SK-N-SH (cell line): ENCODE measurements around the gene TCF7L2. TPM values are rescaled to one million over a fixed set of nuclear protein-coding genes. Genes with fewer than 3 reads are reported as not detected.

Source experiments
- CTCF ChIA-PET: fragments of 300-600, 350-600 bp; formaldehyde crosslinking; extraction: SDS; loops from one replicate; lab custom pipeline; 2021; lab: Yijun Ruan, JAX
- POLR2A ChIA-PET: fragments of 350-600 bp; sonication (Branson Sonifier 250); formaldehyde crosslinking; extraction: SDS; loops from one replicate; lab custom pipeline; 2020; ENCODE audit warnings: antibody characterized with exemption, inconsistent platforms; lab: Yijun Ruan, JAX
- DNase-seq: peaks from one replicate; pipeline ENCODE4 v3.0.0; 2012
- H2AFZ ChIP-seq: fragments of 200-600 bp; sonication (generic); 2 replicates; pipeline ENCODE4 v1.8.1; 2016; ENCODE audit warnings: antibody characterized with exemption, mild to moderate bottlenecking, low read depth
- H3F3A ChIP-seq: fragments of 200-600 bp; sonication (generic); replicated peaks from 2 replicates; pipeline ENCODE3; 2016; ENCODE audit warnings: antibody characterized with exemption, mild to moderate bottlenecking; ENCODE audit not compliant: insufficient read depth
- H3K27ac ChIP-seq, 2 experiments: fragments of 200-500 bp in 1 of 2; fragments of 200-600 bp in 1 of 2; sonication (Bioruptor generic) in 1 of 2; sonication (generic), shearing (Covaris generic) in 1 of 2; 2 replicates each; pipeline versions ENCODE4 v1.5.1 to v1.6.1; 2014 to 2016; ENCODE audit warnings: low read depth in 2 of 2, inconsistent platforms in 1 of 2, low read length in 1 of 2, mild to moderate bottlenecking in 1 of 2, mixed read lengths in 1 of 2
- H3K27me3 ChIP-seq: fragments of 200-600 bp; sonication (generic), shearing (Covaris generic); 2 replicates; pipeline ENCODE4 v1.6.1; 2016; ENCODE audit warnings: mixed run types; ENCODE audit not compliant: insufficient read depth
- H3K36me3 ChIP-seq, 2 experiments: fragments of 200-500 bp in 1 of 2; fragments of 200-600 bp in 1 of 2; sonication (Bioruptor generic) in 1 of 2; sonication (generic) in 1 of 2; replicated peaks in 1 of 2; 2 replicates each; pipeline versions ENCODE3 to v1.5.1; 2014 to 2016; ENCODE audit warnings: low read length in 1 of 2, mild to moderate bottlenecking in 1 of 2; ENCODE audit not compliant: insufficient read depth in 2 of 2, control insufficient read depth in 1 of 2
- H3K4me1 ChIP-seq, 2 experiments: fragments of 200-500 bp in 1 of 2; fragments of 200-600 bp in 1 of 2; sonication (Bioruptor generic) in 1 of 2; sonication (generic), shearing (Covaris generic) in 1 of 2; 2 replicates each; pipeline versions ENCODE4 v1.5.1 to v1.6.1; 2014 to 2016; ENCODE audit warnings: low read depth in 1 of 2, low read length in 1 of 2, mixed run types in 1 of 2; ENCODE audit not compliant: insufficient read depth in 2 of 2, control insufficient read depth in 1 of 2
- H3K4me2 ChIP-seq: fragments of 200-600 bp; sonication (generic), shearing (Covaris generic); 2 replicates; pipeline ENCODE4 v1.6.1; 2017; ENCODE audit warnings: mixed run types
- H3K4me3 ChIP-seq, 2 experiments: fragments of 200-500 bp in 1 of 2; fragments of 200-600 bp in 1 of 2; sonication (Bioruptor generic) in 1 of 2; sonication (generic), shearing (Covaris generic) in 1 of 2; 2 replicates each; pipeline versions ENCODE4 v1.5.1 to v1.8.1; 2014 to 2016; ENCODE audit warnings: low read depth in 2 of 2, inconsistent platforms in 1 of 2, low read length in 1 of 2, mild to moderate bottlenecking in 1 of 2, mixed read lengths in 1 of 2, moderate library complexity in 1 of 2
- H3K79me2 ChIP-seq: fragments of 200-600 bp; sonication (generic); 2 replicates; pipeline ENCODE4 v1.8.1; 2017; ENCODE audit warnings: mild to moderate bottlenecking; ENCODE audit not compliant: insufficient read depth
- H3K9ac ChIP-seq: fragments of 200-600 bp; sonication (generic); 2 replicates; pipeline ENCODE4 v1.6.1; 2017; ENCODE audit warnings: mixed run types
- H3K9me2 ChIP-seq: fragments of 200-600 bp; sonication (generic); 2 replicates; pipeline ENCODE4 v1.6.1; 2017; ENCODE audit warnings: mixed run types
- H3K9me3 ChIP-seq: fragments of 200-600 bp; sonication (generic); 2 replicates; pipeline ENCODE4 v1.6.1; 2017; ENCODE audit warnings: mixed run types, mild to moderate bottlenecking, moderate library complexity
- H4K20me1 ChIP-seq: fragments of 200-600 bp; sonication (generic); 2 replicates; pipeline ENCODE4 v1.6.1; 2017; ENCODE audit warnings: mild to moderate bottlenecking, mixed run types; ENCODE audit not compliant: insufficient read depth
- ELF1 ChIP-seq: IDR thresholded peaks from 2 replicates; pipeline ENCODE4 v1.4.0; 2012
- EP300 ChIP-seq, 2 experiments: IDR thresholded peaks; 2 replicates each; pipeline versions ENCODE4 v1.4.0 to v1.6.1; 2012; ENCODE audit warnings: borderline replicate concordance in 1 of 2, low read depth in 1 of 2, low read length in 1 of 2
- EZH2phosphoT487 ChIP-seq: fragments of 200-600 bp; sonication (generic); IDR thresholded peaks from 2 replicates; pipeline ENCODE4 v1.6.1; 2017; ENCODE audit warnings: low read depth, mixed run types, mild to moderate bottlenecking, antibody characterized with exemption, moderate library complexity, borderline replicate concordance
- FOXM1 ChIP-seq: IDR thresholded peaks from 2 replicates; pipeline ENCODE4 v1.4.0; 2012; ENCODE audit warnings: low read depth, mild to moderate bottlenecking
- GABPA ChIP-seq: IDR thresholded peaks from 2 replicates; pipeline ENCODE4 v1.4.0; 2012; ENCODE audit warnings: low read depth, mild to moderate bottlenecking
- MXI1 ChIP-seq: IDR thresholded peaks from 2 replicates; pipeline ENCODE4 v1.6.1; 2012; ENCODE audit warnings: mild to moderate bottlenecking, low read depth, low read length, improper control_type of control experiment
- NRF1 ChIP-seq: IDR thresholded peaks from 2 replicates; pipeline ENCODE4 v1.6.1; 2012; ENCODE audit warnings: low read depth, mild to moderate bottlenecking, low read length
- POLR2AphosphoS5 ChIP-seq: IDR thresholded peaks from 2 replicates; pipeline ENCODE4 v1.6.1; 2012; ENCODE audit warnings: low read depth, low read length
- RCOR1 ChIP-seq: fragments of 150-350 bp; IDR thresholded peaks from 2 replicates; pipeline ENCODE4 v1.6.1; 2017; ENCODE audit warnings: antibody characterized with exemption, low read length
- RFX5 ChIP-seq: IDR thresholded peaks from 2 replicates; pipeline ENCODE4 v1.6.1; 2012; ENCODE audit warnings: mild to moderate bottlenecking, improper control_type of control experiment, low read length
- SIN3A ChIP-seq: IDR thresholded peaks from 2 replicates; pipeline ENCODE4 v1.6.1; 2012; ENCODE audit warnings: low read depth, mild to moderate bottlenecking, low read length, moderate library complexity, borderline replicate concordance
- TAF1 ChIP-seq: IDR thresholded peaks from 2 replicates; pipeline ENCODE4 v1.6.1; 2012; ENCODE audit warnings: low read depth, mild to moderate bottlenecking, low read length, moderate library complexity, borderline replicate concordance
- YY1 ChIP-seq: IDR thresholded peaks from 2 replicates; pipeline ENCODE4 v1.4.0; 2012; ENCODE audit warnings: low read depth, mild to moderate bottlenecking
- WGBS: methylation state at CpG from one replicate; pipeline ENCODE4 v1.1.6; 2017; ENCODE audit warnings: low lambda C conversion rate; 5-methylcytosine and 5-hydroxymethylcytosine counted together
- polyA plus RNA-seq, 3 experiments: library from polyadenylated mRNA; depleted of rRNA; stranded (reverse); fragments of >200 nt; gene quantifications; 2 replicates each; pipeline ENCODE4 v1.2.3, GENCODE V29; 2012
- TF ChIP-seq, protein P1 (sequence below): fragments of 150-350 bp; IDR thresholded peaks from 2 replicates; pipeline ENCODE4 v1.6.1; 2017; ENCODE audit warnings: antibody characterized with exemption, low read length, low read depth, borderline replicate concordance
- TF ChIP-seq, protein P2 (sequence below): IDR thresholded peaks from 2 replicates; pipeline ENCODE4; 2012
- TF ChIP-seq, protein P3 (sequence below): IDR thresholded peaks from 2 replicates; pipeline ENCODE4 v1.6.1; 2012; ENCODE audit warnings: mild to moderate bottlenecking, low read depth, low read length, moderate library complexity
- TF ChIP-seq, protein P4 (sequence below): fragments of 200-600 bp; sonication (generic); IDR thresholded peaks from 2 replicates; pipeline ENCODE4 v1.6.1; 2017; ENCODE audit warnings: antibody characterized with exemption, mild to moderate bottlenecking, moderate library complexity
- TF ChIP-seq, protein P5 (sequence below): IDR thresholded peaks from 2 replicates; pipeline ENCODE4 v1.4.0; 2012; ENCODE audit warnings: low read depth, borderline replicate concordance
- TF ChIP-seq, protein P6 (sequence below): IDR thresholded peaks from 2 replicates; pipeline ENCODE4 v1.4.0; 2012; ENCODE audit warnings: low read depth, borderline replicate concordance

The TCF7L2 gene
- polyA plus RNA-seq, 1 of the 3 experiments (the other 2 are of a cell fraction) = 10.2 TPM

DNA sequence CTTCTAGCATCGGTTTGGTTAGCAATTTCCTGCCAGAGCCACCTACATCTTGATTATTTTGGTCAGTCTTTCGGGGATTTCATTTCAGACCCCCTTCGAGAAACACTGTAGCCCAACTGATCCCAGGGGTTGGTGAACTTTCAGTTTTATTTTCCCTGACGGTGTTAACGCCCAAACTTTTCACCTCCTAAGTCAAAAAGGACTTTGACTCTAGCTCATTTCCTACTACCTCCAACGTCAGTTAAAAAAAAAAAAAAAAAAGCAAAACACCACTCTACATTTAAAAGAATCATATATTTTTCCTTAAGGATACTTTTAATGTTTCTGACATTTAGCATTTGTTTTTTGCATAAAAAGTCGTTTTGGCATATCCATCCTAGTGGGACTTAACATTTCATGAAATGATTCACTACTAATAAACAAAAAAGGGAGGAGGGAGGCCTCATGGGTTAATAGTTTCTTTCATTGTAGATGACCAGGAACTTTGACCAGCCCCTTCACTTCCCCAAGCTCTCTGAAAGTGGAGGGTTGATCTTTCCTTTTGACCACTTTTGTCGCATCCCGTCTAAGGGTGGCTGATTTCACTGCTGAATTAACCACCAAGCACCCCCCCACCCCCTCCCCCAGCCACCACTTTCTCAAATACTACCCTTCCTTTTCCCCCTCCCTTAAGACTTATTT is 764 bp upstream of the TCF7L2 start:
- no peaks in the 10 kb centered on the region for H4K20me1 ChIP-seq
- peak overlapping the region; percentile 95; the same call in 1 of the 2 replicates for H3K4me2 ChIP-seq
- H3K36me3 ChIP-seq = peaks cover 0 to 4% of the 10 kb centered on the region in 2 experiments
- 62% methylated on average over 9 of the region's 9 CpGs for WGBS
- no peak for TF ChIP-seq TAF1
- TF ChIP-seq GABPA = no peak
- TF ChIP-seq, protein P1, sequence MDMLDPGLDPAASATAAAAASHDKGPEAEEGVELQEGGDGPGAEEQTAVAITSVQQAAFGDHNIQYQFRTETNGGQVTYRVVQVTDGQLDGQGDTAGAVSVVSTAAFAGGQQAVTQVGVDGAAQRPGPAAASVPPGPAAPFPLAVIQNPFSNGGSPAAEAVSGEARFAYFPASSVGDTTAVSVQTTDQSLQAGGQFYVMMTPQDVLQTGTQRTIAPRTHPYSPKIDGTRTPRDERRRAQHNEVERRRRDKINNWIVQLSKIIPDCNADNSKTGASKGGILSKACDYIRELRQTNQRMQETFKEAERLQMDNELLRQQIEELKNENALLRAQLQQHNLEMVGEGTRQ = no peak
- no peak for TF ChIP-seq MXI1
- no peak for TF ChIP-seq RFX5
- TF ChIP-seq, protein P2, sequence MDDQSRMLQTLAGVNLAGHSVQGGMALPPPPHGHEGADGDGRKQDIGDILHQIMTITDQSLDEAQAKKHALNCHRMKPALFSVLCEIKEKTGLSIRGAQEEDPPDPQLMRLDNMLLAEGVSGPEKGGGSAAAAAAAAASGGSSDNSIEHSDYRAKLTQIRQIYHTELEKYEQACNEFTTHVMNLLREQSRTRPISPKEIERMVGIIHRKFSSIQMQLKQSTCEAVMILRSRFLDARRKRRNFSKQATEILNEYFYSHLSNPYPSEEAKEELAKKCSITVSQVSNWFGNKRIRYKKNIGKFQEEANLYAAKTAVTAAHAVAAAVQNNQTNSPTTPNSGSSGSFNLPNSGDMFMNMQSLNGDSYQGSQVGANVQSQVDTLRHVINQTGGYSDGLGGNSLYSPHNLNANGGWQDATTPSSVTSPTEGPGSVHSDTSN = no peak
- TF ChIP-seq SIN3A = no peak
- TF ChIP-seq RCOR1 = no peak
- TF ChIP-seq EP300 (IDR thresholded peaks at IDR 0.05; ENCODE audit: borderline replicate concordance in 1 of 2, low read depth in 1 of 2, low read length in 1 of 2) = no peak
- TF ChIP-seq YY1 = no peak
- no peak for TF ChIP-seq FOXM1
- no peak for TF ChIP-seq POLR2AphosphoS5
- no peak for TF ChIP-seq ELF1
- TF ChIP-seq, protein P3, sequence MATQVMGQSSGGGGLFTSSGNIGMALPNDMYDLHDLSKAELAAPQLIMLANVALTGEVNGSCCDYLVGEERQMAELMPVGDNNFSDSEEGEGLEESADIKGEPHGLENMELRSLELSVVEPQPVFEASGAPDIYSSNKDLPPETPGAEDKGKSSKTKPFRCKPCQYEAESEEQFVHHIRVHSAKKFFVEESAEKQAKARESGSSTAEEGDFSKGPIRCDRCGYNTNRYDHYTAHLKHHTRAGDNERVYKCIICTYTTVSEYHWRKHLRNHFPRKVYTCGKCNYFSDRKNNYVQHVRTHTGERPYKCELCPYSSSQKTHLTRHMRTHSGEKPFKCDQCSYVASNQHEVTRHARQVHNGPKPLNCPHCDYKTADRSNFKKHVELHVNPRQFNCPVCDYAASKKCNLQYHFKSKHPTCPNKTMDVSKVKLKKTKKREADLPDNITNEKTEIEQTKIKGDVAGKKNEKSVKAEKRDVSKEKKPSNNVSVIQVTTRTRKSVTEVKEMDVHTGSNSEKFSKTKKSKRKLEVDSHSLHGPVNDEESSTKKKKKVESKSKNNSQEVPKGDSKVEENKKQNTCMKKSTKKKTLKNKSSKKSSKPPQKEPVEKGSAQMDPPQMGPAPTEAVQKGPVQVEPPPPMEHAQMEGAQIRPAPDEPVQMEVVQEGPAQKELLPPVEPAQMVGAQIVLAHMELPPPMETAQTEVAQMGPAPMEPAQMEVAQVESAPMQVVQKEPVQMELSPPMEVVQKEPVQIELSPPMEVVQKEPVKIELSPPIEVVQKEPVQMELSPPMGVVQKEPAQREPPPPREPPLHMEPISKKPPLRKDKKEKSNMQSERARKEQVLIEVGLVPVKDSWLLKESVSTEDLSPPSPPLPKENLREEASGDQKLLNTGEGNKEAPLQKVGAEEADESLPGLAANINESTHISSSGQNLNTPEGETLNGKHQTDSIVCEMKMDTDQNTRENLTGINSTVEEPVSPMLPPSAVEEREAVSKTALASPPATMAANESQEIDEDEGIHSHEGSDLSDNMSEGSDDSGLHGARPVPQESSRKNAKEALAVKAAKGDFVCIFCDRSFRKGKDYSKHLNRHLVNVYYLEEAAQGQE = no peak
- TF ChIP-seq, protein P4, sequence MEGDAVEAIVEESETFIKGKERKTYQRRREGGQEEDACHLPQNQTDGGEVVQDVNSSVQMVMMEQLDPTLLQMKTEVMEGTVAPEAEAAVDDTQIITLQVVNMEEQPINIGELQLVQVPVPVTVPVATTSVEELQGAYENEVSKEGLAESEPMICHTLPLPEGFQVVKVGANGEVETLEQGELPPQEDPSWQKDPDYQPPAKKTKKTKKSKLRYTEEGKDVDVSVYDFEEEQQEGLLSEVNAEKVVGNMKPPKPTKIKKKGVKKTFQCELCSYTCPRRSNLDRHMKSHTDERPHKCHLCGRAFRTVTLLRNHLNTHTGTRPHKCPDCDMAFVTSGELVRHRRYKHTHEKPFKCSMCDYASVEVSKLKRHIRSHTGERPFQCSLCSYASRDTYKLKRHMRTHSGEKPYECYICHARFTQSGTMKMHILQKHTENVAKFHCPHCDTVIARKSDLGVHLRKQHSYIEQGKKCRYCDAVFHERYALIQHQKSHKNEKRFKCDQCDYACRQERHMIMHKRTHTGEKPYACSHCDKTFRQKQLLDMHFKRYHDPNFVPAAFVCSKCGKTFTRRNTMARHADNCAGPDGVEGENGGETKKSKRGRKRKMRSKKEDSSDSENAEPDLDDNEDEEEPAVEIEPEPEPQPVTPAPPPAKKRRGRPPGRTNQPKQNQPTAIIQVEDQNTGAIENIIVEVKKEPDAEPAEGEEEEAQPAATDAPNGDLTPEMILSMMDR = no peak
- TF ChIP-seq, protein P5, sequence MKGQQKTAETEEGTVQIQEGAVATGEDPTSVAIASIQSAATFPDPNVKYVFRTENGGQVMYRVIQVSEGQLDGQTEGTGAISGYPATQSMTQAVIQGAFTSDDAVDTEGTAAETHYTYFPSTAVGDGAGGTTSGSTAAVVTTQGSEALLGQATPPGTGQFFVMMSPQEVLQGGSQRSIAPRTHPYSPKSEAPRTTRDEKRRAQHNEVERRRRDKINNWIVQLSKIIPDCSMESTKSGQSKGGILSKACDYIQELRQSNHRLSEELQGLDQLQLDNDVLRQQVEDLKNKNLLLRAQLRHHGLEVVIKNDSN = no peak
- TF ChIP-seq NRF1 = no peak
- TF ChIP-seq, protein P6, sequence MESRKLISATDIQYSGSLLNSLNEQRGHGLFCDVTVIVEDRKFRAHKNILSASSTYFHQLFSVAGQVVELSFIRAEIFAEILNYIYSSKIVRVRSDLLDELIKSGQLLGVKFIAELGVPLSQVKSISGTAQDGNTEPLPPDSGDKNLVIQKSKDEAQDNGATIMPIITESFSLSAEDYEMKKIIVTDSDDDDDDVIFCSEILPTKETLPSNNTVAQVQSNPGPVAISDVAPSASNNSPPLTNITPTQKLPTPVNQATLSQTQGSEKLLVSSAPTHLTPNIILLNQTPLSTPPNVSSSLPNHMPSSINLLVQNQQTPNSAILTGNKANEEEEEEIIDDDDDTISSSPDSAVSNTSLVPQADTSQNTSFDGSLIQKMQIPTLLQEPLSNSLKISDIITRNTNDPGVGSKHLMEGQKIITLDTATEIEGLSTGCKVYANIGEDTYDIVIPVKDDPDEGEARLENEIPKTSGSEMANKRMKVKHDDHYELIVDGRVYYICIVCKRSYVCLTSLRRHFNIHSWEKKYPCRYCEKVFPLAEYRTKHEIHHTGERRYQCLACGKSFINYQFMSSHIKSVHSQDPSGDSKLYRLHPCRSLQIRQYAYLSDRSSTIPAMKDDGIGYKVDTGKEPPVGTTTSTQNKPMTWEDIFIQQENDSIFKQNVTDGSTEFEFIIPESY = no peak
- no peak for TF ChIP-seq EZH2phosphoT487
- ChIA-PET POLR2A (no interaction called here), CTCF (interaction anchor here (0.8 kb wide), 1 partner anchor 37 kb away, joined by 3 read pairs; no protein-coding TSS in a partner anchor)
- H2AFZ ChIP-seq = no peak overlapping the region
- H3K9ac ChIP-seq = peak overlapping the region; percentile 52; the same call in 1 of the 2 replicates
- peak overlapping the region; percentile 17 to 72; a peak in 2 of 4 replicates for H3K4me3 ChIP-seq
- peak overlapping the region; percentile 31 to 47; a peak in 3 of 4 replicates for H3K27ac ChIP-seq
- no peak for DNase-seq
- no peaks in the 10 kb centered on the region for H3K9me3 ChIP-seq
- peaks cover 36% of the 10 kb centered on the region for H3K79me2 ChIP-seq
- H3K9me2 ChIP-seq = no peaks in the 10 kb centered on the region
- H3F3A ChIP-seq = peaks cover 22% of the 10 kb centered on the region
- no peaks in the 10 kb centered on the region for H3K27me3 ChIP-seq
- peaks cover 6 to 13% of the 10 kb centered on the region in 2 experiments for H3K4me1 ChIP-seq
